BJ (cell line): ENCODE results near the gene CNDP2. TPM values are rescaled to one million over a fixed set of nuclear protein-coding genes. Genes with fewer than 3 reads are reported as not detected.
A peak's percentile ranks its signal among the peaks of the same experiment; 100 is the strongest.

Source experiments
- CTCF ChIA-PET: fragments of 350-600 bp; formaldehyde crosslinking; extraction: SDS; loops from one replicate; lab custom pipeline; 2021; ENCODE audit warnings: antibody characterized with exemption, inconsistent platforms; lab: Yijun Ruan, JAX
- POLR2A ChIA-PET: fragments of 300-600 bp; sonication (Branson Sonifier 250); formaldehyde crosslinking; extraction: SDS; loops from one replicate; lab custom pipeline; 2021; ENCODE audit warnings: antibody characterized with exemption; lab: Charles Lee
- DNase-seq: peaks from one replicate; pipeline ENCODE4 v3.0.0-alpha.2; 2011; ENCODE audit warnings: low read depth
- H3K27me3 ChIP-seq: 2 replicates; pipeline ENCODE4 v1.6.0; 2011; ENCODE audit warnings: low read length; ENCODE audit not compliant: control insufficient read depth, insufficient read depth
- H3K36me3 ChIP-seq: 2 replicates; pipeline ENCODE4 v1.5.1; 2011; ENCODE audit warnings: low read length; ENCODE audit not compliant: control insufficient read depth, insufficient read depth
- H3K4me3 ChIP-seq: 2 replicates; pipeline ENCODE4 v1.5.1; 2011; ENCODE audit warnings: low read depth, mild to moderate bottlenecking, control low read depth, low read length
- polyA plus RNA-seq: library from polyadenylated mRNA; depleted of rRNA; stranded (reverse); fragments of >200 nt; gene quantifications from 2 replicates; pipeline ENCODE4 v1.2.3, GENCODE V29; 2011
- TF ChIP-seq, protein P1 (sequence below): IDR thresholded peaks from 2 replicates; pipeline ENCODE4 v1.5.1; 2011; ENCODE audit warnings: low read depth, mild to moderate bottlenecking, control low read depth, inconsistent platforms, low read length, moderate library complexity; ENCODE audit not compliant: insufficient read depth

Gene CNDP2
- polyA plus RNA-seq, 1 experiment = 99.4 TPM

DNA sequence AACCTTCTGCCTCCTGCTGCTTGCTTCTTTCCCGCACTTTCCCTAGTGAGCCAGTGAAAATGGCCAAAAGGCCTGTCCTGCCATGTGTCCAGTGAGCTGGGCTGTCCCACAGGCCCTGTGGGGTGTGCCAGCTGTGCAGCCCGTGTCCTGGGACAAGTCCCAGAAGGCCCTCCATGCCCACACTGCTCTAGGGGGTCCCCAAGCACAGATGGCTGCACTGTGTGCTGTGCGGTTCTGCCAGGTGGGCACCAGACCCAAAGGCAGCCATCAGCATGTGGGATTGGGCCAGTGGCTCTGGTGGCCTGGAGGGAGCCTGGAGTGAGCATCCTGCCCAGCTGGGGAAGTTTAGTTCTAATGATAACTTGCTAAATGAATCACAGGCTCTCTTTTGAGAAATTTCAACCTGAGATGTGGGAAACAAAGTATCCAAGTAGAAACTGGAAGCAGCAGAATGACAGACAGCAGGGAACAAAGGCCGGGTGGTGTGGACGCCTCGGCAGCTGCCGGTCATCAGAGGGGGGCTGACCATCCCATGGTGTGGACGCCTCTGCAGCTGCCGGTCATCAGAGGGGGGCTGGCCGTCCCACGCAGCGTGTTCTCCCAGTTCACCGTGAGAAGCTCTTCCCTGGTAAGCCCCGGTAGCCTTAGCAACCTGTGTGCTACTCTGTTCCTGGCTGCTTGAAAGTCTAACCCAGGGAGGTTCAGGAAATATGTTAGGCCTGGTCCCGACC, 9.9 kb upstream of the CNDP2 start:
- POLR2A ChIA-PET = no interaction called here
- Histone ChIP-seq H3K4me3 (no peak overlapping the region), H3K36me3 (no peaks in the 10 kb centered on the region), H3K27me3 (peaks cover 12% of the 10 kb centered on the region)
- TF ChIP-seq, protein P1, sequence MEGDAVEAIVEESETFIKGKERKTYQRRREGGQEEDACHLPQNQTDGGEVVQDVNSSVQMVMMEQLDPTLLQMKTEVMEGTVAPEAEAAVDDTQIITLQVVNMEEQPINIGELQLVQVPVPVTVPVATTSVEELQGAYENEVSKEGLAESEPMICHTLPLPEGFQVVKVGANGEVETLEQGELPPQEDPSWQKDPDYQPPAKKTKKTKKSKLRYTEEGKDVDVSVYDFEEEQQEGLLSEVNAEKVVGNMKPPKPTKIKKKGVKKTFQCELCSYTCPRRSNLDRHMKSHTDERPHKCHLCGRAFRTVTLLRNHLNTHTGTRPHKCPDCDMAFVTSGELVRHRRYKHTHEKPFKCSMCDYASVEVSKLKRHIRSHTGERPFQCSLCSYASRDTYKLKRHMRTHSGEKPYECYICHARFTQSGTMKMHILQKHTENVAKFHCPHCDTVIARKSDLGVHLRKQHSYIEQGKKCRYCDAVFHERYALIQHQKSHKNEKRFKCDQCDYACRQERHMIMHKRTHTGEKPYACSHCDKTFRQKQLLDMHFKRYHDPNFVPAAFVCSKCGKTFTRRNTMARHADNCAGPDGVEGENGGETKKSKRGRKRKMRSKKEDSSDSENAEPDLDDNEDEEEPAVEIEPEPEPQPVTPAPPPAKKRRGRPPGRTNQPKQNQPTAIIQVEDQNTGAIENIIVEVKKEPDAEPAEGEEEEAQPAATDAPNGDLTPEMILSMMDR = no peak
- CTCF ChIA-PET = interaction anchor here (1.4 kb wide), 1 partner anchor 10 kb away, joined by 6 read pairs; no protein-coding TSS in a partner anchor
- DNase-seq = no peak

DNA sequence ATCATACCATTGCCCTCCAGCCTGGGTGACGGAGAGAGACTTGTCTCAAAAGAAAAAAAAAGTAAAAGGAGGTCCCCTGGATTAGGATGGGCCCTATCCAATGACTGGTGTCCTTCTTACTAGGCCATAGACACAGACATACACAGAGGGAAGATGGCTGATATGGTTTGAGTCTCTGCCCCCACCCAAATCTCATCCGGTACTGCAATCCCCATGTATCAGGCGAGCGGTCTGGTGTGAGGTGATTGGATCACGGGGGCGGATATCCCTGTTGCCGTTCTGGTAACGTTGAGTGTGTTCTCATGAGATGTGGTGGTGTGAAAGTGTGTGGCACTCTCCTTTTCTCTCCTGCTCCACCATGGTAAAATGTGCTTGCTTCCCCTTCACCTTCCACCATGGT, 7.8 kb upstream of the CNDP2 start:
- DNase-seq = no peak
- CTCF ChIA-PET = no interaction called here
- Histone ChIP-seq H3K4me3 (no peak overlapping the region), H3K36me3 (no peaks in the 10 kb centered on the region), H3K27me3 (peaks cover 14% of the 10 kb centered on the region)
- TF ChIP-seq, protein P1 = no peak
- POLR2A ChIA-PET = no interaction called here

DNA sequence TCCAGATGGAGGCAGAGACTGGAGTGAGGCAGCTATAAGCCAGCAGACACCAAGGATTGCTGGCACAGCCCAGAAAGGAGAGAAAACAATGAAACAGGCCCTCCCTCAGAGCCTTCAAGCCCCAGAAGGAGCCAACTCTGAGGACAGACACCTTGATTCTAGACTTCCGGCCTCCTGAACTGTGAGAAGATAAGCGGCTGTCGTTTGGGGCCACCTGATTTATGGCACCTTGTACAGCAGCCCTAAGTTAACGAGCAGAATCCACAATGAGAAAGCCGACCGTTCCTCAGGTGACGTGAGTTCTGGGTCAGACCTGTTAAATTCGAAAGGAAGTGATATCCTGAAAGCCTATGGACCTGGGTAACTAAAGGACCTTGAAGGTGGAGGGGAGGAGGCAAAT, 7.3 kb upstream of the CNDP2 start:
- ChIA-PET POLR2A (no interaction called here), CTCF (no interaction called here)
- no peaks in the 10 kb centered on the region for H3K36me3 ChIP-seq
- DNase-seq = no peak
- TF ChIP-seq, protein P1 = no peak
- H3K27me3 ChIP-seq = peaks cover 18% of the 10 kb centered on the region
- no peak overlapping the region for H3K4me3 ChIP-seq

DNA sequence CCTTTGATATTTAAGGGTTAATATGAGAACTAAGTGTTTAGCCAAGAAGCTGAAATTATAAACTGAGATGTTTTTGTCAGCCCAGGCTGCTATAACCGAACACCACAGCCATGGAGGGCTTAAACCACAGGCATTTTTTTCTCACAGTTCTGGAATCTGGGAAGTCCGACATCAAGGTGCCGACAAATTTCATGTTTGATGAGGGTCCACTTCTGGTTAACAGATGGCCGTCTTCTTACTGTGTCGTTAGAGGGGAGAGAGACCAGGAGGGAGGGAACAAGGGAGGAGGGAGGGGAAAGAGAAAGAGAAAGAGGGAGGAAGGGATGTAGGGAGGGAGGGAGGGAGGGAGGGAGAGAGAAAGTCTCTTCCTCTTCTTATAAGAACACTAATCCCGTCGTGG, 6.5 kb upstream of the CNDP2 start:
- no peak for DNase-seq
- TF ChIP-seq, protein P1 = no peak
- POLR2A ChIA-PET = no interaction called here
- H3K4me3 ChIP-seq = peak overlapping the region; percentile 27
- CTCF ChIA-PET = no interaction called here
- peaks cover 20% of the 10 kb centered on the region for H3K27me3 ChIP-seq
- H3K36me3 ChIP-seq = no peaks in the 10 kb centered on the region

DNA sequence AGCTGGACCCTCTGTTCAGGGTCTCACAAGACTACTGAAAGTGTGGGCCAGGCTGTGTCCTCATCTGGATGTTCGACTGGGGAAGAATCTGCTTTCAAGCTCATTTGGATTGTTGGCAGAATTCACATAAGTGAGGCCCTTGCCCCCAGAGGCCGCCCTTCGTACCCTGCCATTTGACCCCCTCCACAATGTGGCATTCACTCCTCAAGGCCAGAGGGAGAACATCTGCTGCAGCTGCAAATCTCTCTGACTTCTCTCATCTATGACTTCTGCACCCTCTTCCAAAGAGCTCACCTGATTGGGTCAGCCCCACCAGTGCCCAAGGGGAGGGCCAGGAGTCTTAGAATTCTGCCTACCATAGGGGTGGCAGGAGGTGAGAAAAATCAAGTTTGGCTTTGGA, 3.9 kb upstream of the CNDP2 start:
- no peak for DNase-seq
- Histone ChIP-seq H3K4me3 (no peak overlapping the region), H3K36me3 (no peaks in the 10 kb centered on the region), H3K27me3 (peaks cover 13% of the 10 kb centered on the region)
- POLR2A ChIA-PET = no interaction called here
- CTCF ChIA-PET = interaction anchor here (0.5 to 1.0 kb wide), 3 partner anchors 9 to 62 kb away, joined by 3 read pairs; no protein-coding TSS in a partner anchor
- TF ChIP-seq, protein P1 = no peak
